ENCODE results near the gene SLAMF7. TPM values are rescaled to one million over a fixed set of nuclear protein-coding genes. Genes with fewer than 3 reads are reported as not detected.
"Not testable (repeated sequence)": the region's sequence is repeated elsewhere in the genome, so short reads cannot be mapped to it uniquely, and the experiment has no call there.

SLAMF7 gene
- polyA plus RNA-seq, 6 donors from 2014 or later = 1.2 to 5.3 (median 3.0) TPM; not detected in 1

DNA sequence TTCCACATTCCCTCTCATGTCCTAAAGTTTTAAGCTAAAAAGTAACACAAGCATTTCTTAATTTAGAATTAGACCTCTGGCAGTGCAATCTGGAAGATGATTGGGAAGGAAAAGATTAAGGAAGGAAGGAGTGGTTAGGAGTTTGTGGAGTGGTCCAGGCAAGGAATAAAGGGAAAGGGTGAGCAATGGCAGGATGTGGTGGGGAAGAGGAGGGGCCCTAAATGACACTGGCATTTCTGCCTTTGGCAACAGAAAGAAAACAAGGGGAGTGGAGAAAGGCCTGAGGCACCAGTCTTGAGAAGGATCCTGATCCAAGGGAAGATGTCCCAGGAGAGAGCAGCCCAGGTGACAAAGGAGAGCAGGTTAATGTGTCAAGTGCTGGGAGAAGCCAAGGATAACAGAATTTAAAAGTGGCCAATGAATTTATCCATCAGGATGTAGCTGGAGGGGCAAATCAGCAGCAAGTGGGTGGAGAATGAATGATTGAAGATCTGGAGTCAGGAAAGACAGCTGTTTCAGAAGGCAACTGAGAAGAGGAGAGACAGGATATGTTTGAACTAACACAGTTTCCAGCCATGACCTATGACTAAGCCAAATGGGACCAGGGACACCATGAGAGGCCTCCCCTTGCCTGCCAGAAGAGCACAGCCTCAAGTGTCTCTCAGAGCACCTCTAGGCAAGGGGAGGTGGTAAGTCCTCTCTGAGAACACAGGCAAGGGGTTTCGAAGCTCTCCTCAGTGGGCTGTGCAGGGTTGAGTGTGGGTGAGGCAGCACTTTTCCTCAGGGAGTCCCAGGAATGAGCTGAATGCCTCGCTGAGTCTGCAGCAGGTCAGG, 36.1 kb downstream of the SLAMF7 start:
- DNase-seq (no peak), ATAC-seq (ENCODE audit: low read depth in 2 of 2) (no peak)
- H3K27ac Mint-ChIP-seq = peak overlapping the region; percentile 24 to 98 (median 87)
- H3K9me3 Mint-ChIP-seq = peaks cover 0 to 2% (median 0%) of the 10 kb centered on the region in 7 donors
- H3K36me3 Mint-ChIP-seq = peaks cover 0 to 26% of the 10 kb centered on the region in 2 donors
- H3K27me3 Mint-ChIP-seq = no peaks in the 10 kb centered on the region
- H3K4me1 Mint-ChIP-seq = peaks cover 32 to 51% (median 43%) of the 10 kb centered on the region in 3 donors
- H3K4me3 Mint-ChIP-seq = peak overlapping the region in 2 of 8 donors; percentile 21 to 78

DNA sequence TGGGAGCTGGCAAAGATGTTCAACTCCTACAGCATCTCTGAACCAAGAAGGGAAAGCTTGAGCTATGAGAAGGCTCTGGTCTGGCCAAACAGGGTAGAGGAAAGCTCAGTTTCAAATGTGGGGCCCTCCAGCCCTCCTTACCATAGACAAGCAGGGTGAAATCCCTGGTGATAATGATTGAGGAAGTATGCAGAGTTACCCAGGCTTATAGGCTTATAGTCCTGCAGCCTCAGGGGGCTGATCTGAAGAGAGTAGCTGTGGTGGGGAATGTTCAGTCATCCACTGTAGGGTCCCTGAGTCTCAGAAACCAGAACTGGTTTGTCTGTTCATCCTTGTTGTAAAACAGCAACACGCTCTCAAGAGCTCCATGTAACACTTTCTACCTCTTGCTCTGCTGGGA, 37.1 kb downstream of the SLAMF7 start:
- peak; percentile 70 for DNase-seq
- Mint-ChIP-seq H3K27ac (peak overlapping the region; percentile 69 to 98 (median 92)), H3K36me3 (peaks cover 0 to 26% of the 10 kb centered on the region in 2 donors), H3K9me3 (peaks cover 0 to 2% (median 0%) of the 10 kb centered on the region in 7 donors), H3K27me3 (no peaks in the 10 kb centered on the region), H3K4me3 (peak overlapping the region in 6 of 8 donors; percentile 30 to 78 (median 49)), H3K4me1 (peaks cover 32 to 60% (median 43%) of the 10 kb centered on the region in 3 donors)
- ATAC-seq (ENCODE audit: low read depth in 2 of 2) = peak; percentile 97

DNA sequence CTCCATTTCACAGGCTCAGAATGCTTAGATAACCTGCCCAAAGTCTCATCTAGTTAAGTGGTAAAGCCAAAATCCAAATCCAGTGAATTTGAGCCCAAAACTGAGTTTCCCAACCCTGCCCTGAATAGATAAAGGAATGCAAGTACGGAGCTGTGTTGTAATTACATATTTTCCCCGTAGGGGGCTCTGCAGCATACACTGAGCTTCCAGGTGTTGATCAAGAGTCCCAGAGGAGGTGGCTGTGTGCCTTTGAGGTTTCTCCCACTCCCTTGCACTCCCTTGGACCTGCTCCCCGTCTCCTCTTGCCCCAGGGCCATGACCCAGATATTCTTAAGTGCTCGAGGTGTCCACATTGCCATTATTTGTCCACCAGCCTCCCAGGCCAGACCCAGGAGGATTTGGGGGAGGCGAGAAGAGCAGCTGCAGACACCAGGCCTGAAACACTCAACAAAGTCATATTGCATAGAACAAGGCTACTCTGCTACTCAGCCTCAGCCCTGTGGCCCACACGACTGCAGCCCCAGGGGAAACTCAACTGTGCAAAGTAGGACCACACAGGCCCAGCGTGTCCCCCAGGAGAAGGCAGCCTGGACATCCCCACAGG, 38.5 kb downstream of the SLAMF7 start:
- peak overlapping the region; percentile 80 to 98 (median 92) for H3K27ac Mint-ChIP-seq
- peaks cover 0 to 19% of the 10 kb centered on the region in 2 donors for H3K36me3 Mint-ChIP-seq
- no peak overlapping the region for H3K4me3 Mint-ChIP-seq
- DNase-seq (no peak), ATAC-seq (ENCODE audit: low read depth in 2 of 2) (no peak)
- no peaks in the 10 kb centered on the region for H3K27me3 Mint-ChIP-seq
- H3K9me3 Mint-ChIP-seq = no peaks in the 10 kb centered on the region
- peaks cover 45 to 74% (median 57%) of the 10 kb centered on the region in 3 donors for H3K4me1 Mint-ChIP-seq

DNA sequence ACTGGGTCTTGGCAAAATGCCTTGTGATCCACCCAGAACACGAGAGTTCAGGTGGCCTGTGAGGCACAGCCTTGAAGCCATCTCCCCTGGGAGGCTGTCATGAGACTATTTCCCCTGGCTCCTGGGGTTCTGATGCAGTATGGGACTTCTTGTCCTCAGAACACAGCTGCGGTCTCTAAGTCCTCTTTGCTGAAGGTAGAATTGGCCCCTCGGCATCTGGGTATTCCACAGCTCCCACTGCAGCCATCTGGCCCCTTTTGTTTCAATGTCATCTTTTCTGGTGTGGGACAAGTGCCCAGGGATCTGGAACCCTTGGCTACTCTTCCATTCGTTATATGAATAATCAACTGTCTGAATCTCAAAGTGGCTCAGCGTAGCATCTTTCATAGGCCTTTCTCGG, 39.9 kb downstream of the SLAMF7 start:
- H3K36me3 Mint-ChIP-seq = peaks cover 0 to 12% of the 10 kb centered on the region in 2 donors
- peaks cover 45 to 82% (median 61%) of the 10 kb centered on the region in 3 donors for H3K4me1 Mint-ChIP-seq
- H3K4me3 Mint-ChIP-seq = no peak overlapping the region
- H3K27me3 Mint-ChIP-seq = no peaks in the 10 kb centered on the region
- no peaks in the 10 kb centered on the region for H3K9me3 Mint-ChIP-seq
- no peak for DNase-seq
- no peak for ATAC-seq (ENCODE audit: low read depth in 2 of 2)
- peak overlapping the region; percentile 52 to 98 (median 79) for H3K27ac Mint-ChIP-seq

DNA sequence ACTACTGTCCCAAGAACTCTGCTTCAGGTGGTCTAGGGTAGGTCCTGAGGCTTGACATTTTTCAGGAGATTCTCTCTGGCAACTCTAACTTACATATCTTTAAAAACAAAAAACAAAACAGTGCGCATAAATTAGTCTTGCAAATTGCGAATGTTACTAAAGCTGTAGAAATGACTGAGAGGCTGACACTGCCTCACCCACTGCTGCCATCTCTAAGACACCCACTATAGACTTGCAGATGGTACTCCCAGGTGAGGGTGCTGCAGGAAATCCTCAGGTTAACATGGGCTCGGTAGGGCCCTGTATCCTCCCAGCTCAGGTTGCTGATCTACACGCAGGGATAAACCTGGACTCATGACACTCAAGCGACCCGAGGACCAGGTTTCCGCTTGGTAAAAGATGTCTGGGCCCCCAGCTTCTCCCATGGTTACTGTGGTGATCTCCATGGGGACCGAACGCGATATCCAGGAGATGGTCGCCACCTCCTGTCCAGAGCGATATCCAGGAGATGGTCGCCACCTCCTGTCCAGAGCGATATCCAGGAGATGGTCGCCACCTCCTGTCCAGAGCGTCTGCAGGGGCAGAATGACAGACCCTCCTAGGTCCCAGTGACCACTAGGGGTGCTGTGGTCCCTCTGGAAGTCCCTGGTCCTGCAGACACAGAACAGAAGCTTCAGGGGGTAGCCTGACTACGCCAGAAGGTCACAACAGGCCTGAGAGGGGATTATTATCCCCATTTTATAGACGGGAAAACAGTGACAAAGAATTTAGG, 40.8 kb downstream of the SLAMF7 start:
- peaks cover 0 to 4% of the 10 kb centered on the region in 2 donors for H3K36me3 Mint-ChIP-seq
- DNase-seq = no peak
- H3K27ac Mint-ChIP-seq = peak overlapping the region; percentile 26 to 98 (median 63)
- no peaks in the 10 kb centered on the region for H3K9me3 Mint-ChIP-seq
- H3K4me3 Mint-ChIP-seq = peak overlapping the region in 1 of 8 donors; percentile 37
- ATAC-seq (ENCODE audit: low read depth in 2 of 2) = no peak
- H3K27me3 Mint-ChIP-seq = no peaks in the 10 kb centered on the region
- peaks cover 43 to 80% (median 58%) of the 10 kb centered on the region in 3 donors for H3K4me1 Mint-ChIP-seq

DNA sequence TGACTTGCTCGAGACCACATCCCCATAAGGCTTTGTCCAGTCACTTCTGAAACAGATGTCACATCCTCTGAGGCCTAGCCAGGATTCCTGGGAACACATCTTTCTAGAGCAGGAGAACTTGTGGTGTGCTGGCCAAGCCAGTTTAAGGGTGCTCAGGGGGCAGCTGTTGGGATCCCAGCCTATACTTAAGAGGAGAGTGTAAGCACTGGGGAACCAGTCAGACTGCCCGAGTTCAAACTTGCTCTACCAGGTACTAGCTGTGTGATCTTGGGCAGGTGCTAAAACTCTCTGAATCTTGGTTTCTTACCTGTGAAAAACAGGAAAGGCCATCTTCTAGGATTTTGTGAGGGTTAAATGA, 41.3 kb downstream of the SLAMF7 start:
- Mint-ChIP-seq H3K4me1 (peaks cover 37 to 75% (median 52%) of the 10 kb centered on the region in 3 donors), H3K36me3 (no peaks in the 10 kb centered on the region), H3K4me3 (no peak overlapping the region), H3K27ac (peak overlapping the region; percentile 19 to 99 (median 62)), H3K27me3 (no peaks in the 10 kb centered on the region), H3K9me3 (no peaks in the 10 kb centered on the region)
- no peak for ATAC-seq (ENCODE audit: low read depth in 2 of 2)
- no peak for DNase-seq

DNA sequence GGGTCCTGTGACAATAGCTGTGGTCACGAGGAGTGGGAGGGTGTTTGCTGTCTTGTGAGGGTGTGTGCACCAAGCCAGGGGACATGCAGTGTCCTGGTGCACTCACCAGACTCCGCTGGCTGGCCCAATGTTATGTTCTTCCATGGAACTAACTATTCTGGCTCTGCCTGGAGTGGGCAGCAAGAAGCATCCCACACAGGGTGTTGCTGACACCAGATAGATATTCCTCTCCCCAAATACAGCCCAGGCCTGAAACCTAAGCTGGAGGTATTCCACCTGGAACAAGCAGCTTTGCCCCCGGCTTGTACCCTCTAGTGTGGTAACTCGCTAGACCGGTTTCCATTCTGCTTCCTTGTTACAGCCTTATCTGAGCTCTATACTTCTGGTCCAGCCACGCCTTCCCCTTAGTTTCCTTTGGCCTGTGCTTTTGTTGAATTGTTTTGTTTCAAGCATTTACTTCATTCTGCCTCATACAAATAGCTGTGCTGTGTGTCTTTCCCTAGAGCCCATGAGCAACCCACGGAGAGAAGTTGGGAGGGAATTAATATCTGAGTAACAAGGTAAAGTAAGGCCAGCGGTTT, 42.2 kb downstream of the SLAMF7 start:
- H3K4me3 Mint-ChIP-seq = peak overlapping the region in 5 of 8 donors; percentile 16 to 71 (median 26)
- peak overlapping the region; percentile 98 to 99 (median 98) for H3K27ac Mint-ChIP-seq
- DNase-seq = no peak

DNA sequence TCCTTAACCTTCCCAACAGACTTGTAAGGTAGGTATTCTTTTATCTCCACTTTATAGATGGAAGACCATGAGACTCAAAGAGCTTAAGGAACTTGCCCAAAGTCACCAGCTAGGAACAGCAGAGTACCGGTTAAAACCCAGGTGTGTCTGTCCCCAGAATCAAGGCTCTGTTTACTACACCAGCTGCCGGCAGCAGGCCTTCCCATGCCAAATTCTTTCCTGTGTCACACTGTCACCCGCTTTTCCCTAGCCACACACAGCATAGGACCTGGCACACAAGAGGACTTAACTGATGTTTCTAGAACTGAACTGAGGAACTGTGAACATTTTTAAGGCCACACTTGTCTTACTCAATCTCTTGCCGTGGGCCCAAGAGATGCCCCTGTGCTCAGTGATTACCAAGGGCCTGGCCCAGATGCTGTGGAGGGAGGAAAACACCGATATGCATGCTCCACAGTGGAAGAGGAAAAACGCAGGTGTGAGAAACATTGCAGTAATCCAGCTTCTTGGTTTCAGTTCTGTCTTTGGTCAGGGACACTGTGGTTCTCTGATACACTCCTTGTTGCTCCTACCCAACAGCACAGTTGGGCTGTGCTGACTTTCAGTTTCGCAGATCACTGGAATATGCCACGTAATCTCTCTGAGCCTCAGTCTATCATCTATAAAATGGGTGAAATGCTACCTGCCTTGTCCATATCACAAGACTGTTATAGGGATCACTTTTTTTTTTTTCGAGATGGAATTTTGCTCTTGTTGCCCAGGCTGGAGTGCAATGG, 43.1 kb downstream of the SLAMF7 start:
- Mint-ChIP-seq H3K4me1 (peaks cover 25 to 57% (median 35%) of the 10 kb centered on the region in 3 donors), H3K36me3 (no peaks in the 10 kb centered on the region), H3K27me3 (no peaks in the 10 kb centered on the region), H3K27ac (peak overlapping the region; percentile 98 to 99 (median 98)), H3K4me3 (peak overlapping the region in 7 of 8 donors; percentile 38 to 71 (median 61)), H3K9me3 (no peaks in the 10 kb centered on the region)
- ATAC-seq (ENCODE audit: low read depth in 2 of 2) = peak; percentile 96 to 97
- DNase-seq = peak; percentile 84

More for the DNA sequence above, 42.2 kb downstream of the SLAMF7 start:
- Mint-ChIP-seq H3K27me3 (no peaks in the 10 kb centered on the region), H3K36me3 (no peaks in the 10 kb centered on the region), H3K4me1 (peaks cover 29 to 66% (median 43%) of the 10 kb centered on the region in 3 donors), H3K9me3 (no peaks in the 10 kb centered on the region)
- ATAC-seq (ENCODE audit: low read depth in 2 of 2) = no peak

DNA sequence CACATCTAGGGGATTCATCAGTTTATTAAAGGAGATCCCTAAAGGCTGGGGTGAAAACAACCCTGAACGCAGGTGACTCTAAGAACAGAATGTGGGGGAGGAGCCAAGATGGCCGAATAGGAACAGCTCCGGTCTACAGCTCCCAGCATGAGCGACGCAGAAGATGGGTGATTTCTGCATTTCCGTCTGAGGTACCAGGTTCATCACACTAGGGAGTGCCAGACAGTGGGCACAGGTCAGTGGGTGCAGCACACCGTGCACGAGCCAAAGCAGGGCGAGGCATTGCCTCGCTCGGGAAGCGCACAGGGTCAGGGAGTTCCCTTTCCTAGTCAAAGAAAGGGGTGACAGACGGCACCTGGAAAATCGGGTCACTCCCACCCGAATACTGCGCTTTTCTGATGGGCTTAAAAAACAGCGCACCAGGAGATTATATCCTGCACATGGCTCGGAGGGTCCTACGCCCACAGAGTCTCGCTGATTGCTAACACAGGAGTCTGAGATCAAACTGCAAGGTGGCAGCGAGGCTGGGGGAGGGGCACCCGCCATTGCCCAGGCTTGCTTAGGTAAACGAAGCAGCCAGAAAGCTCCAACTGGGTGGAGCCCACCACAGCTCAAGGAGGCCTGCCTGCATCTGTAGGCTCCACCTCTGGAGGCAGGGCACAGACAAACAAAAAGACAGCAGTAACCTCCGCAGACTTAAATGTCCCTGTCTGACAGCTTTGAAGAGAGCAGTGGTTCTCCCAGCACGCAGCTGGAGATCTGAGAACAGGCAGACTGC, 44.1 kb downstream of the SLAMF7 start:
- not testable (repeated sequence) for H3K27me3 Mint-ChIP-seq; H3K9me3 Mint-ChIP-seq; DNase-seq; ATAC-seq (ENCODE audit: low read depth in 2 of 2); H3K36me3 Mint-ChIP-seq
- Mint-ChIP-seq H3K4me3 (peak overlapping the region in 3 of 8 donors; percentile 22 to 71 (median 57)), H3K27ac (peak overlapping the region; percentile 98 to 99 (median 98)), H3K4me1 (peaks cover 19 to 49% (median 27%) of the 10 kb centered on the region in 3 donors)

DNA sequence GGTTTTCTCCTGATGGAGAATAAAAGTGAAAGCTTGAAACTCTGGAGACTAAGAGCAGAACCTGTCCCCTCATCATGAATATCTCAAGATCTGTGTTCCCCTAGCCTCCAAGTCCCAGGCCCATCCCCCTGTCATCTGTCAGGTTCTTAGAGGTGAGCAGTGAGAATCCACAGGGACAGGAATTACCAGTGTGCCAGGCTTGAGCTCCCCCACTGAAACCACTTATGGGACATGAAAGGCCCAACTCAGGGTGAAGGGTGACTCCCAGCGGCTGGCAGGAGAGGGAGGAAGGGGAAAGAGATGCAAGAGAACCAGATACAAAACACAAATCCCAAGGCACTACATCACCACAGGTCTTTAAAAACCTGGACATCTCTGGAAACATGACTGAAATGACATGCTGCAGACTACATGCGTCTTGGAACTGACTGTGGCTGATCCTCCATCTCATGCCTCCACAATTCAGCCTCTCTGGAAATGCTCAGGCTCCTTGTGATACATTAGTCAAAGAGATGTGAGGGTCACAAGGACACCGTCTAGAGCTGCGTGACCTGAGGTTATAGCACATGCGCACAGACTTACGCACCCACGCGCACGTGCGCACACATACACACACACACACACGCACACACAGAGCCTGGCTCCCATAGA, 50.1 kb downstream of the SLAMF7 start:
- Mint-ChIP-seq H3K27ac (peak overlapping the region; percentile 99 to 100 (median 100)), H3K4me3 (peak overlapping the region in 7 of 8 donors; percentile 24 to 80 (median 73)), H3K27me3 (no peaks in the 10 kb centered on the region), H3K4me1 (peaks cover 22 to 36% (median 28%) of the 10 kb centered on the region in 3 donors), H3K9me3 (no peaks in the 10 kb centered on the region), H3K36me3 (no peaks in the 10 kb centered on the region)
- ATAC-seq (ENCODE audit: low read depth in 2 of 2) (no peak), DNase-seq (no peak)

Measured in naive B cell (primary cell).